Prostate gland (tissue), 2 donors: ENCODE results near the gene SVOP. TPM values are rescaled to one million over a fixed set of nuclear protein-coding genes. Genes with fewer than 3 reads are reported as not detected.

Experiments
- DNase-seq: peaks from one replicate; pipeline ENCODE4 v3.0.0-alpha.2; 2019; ENCODE audit warnings: low spot score
- H3K27ac ChIP-seq, 2 donors: fragments of 200-600 bp; sonication (generic); 2 replicates each; pipeline ENCODE4 v1.5.1; 2017 to 2019
- H3K27me3 ChIP-seq: fragments of 200-600 bp; sonication (generic); replicated peaks from 2 replicates; pipeline ENCODE4 v1.5.1; 2019; ENCODE audit not compliant: insufficient read depth
- H3K36me3 ChIP-seq, 2 donors: fragments of 200-600 bp; sonication (generic); 1 replicate in 1 of 2; 2 replicates in 1 of 2; pipeline versions ENCODE4 v1.5.1 to v1.8.1; 2017 to 2019
- H3K4me1 ChIP-seq: fragments of 200-600 bp; sonication (generic); replicated peaks from 2 replicates; pipeline ENCODE4 v1.5.1; 2019
- H3K4me3 ChIP-seq, 2 donors: fragments of 200-600 bp; sonication (generic); 2 replicates each; pipeline ENCODE4 v1.5.1; 2017 to 2019
- H3K9me3 ChIP-seq: fragments of 200-600 bp; sonication (generic); 2 replicates; pipeline ENCODE4 v1.5.1; 2017
- POLR2A ChIP-seq: fragments of 450-650 bp; IDR thresholded peaks from one replicate; pipeline ENCODE4 v1.6.1; 2016; ENCODE audit warnings: antibody characterized with exemption, mild to moderate bottlenecking
- POLR2AphosphoS5 ChIP-seq: sonication (generic); formaldehyde crosslinking; IDR thresholded peaks from one replicate; pipeline ENCODE4 v1.6.1; 2017; ENCODE audit warnings: antibody characterized with exemption
- WGBS: methylation state at CpG from one replicate; pipeline ENCODE4 v1.1.5; 2018; 5-methylcytosine and 5-hydroxymethylcytosine counted together
- intact Hi-C: fragments of 100-400 bp; cut with DNase I; formaldehyde crosslinking; loops from one replicate; pipeline ENCODE4 v1.14.2; 2022
- total RNA-seq, 2 donors: library from RNA; depleted of rRNA; stranded (reverse); fragments of >200 nt; gene quantifications; one replicate each; pipeline ENCODE4 v1.1.0, GENCODE V29; 2016
- TF ChIP-seq, protein P1 (sequence below), 4 experiments: fragments of 200-600 bp in 2 of 4; fragments of 450-650 bp in 2 of 4; sonication (generic) in 2 of 4; IDR thresholded peaks; 1 replicate in 3 of 4; 2 replicates in 1 of 4; pipeline ENCODE4 v1.5.1; 2016 to 2019; ENCODE audit warnings: antibody characterized with exemption in 4 of 4, mild to moderate bottlenecking in 2 of 4, moderate library complexity in 2 of 4

Gene SVOP
- total RNA-seq, 2 donors from 2014 or later: 0.06 TPM; not detected in 1

GRCh38 chr12:108959748-108960655, 60.9 kb downstream of the SVOP start:
- H3K27me3 ChIP-seq: no peaks in the 10 kb centered on the region
- no peaks in the 10 kb centered on the region for H3K4me1 ChIP-seq
- H3K36me3 ChIP-seq: no peaks in the 10 kb centered on the region
- DNase-seq: no peak
- intact Hi-C loops: loop anchor here (10.0 kb wide), 1 partner anchor 295 kb away; no protein-coding TSS in a partner anchor
- 81% methylated on average over 11 of the region's 11 CpGs for WGBS
- no peaks in the 10 kb centered on the region for H3K9me3 ChIP-seq
- no peak for TF ChIP-seq POLR2A
- no peak for TF ChIP-seq POLR2AphosphoS5
- TF ChIP-seq, protein P1, sequence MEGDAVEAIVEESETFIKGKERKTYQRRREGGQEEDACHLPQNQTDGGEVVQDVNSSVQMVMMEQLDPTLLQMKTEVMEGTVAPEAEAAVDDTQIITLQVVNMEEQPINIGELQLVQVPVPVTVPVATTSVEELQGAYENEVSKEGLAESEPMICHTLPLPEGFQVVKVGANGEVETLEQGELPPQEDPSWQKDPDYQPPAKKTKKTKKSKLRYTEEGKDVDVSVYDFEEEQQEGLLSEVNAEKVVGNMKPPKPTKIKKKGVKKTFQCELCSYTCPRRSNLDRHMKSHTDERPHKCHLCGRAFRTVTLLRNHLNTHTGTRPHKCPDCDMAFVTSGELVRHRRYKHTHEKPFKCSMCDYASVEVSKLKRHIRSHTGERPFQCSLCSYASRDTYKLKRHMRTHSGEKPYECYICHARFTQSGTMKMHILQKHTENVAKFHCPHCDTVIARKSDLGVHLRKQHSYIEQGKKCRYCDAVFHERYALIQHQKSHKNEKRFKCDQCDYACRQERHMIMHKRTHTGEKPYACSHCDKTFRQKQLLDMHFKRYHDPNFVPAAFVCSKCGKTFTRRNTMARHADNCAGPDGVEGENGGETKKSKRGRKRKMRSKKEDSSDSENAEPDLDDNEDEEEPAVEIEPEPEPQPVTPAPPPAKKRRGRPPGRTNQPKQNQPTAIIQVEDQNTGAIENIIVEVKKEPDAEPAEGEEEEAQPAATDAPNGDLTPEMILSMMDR (IDR thresholded peaks at IDR 0.05): no peak
- H3K4me3 ChIP-seq: no peak overlapping the region
- H3K27ac ChIP-seq: no peak overlapping the region

DNA sequence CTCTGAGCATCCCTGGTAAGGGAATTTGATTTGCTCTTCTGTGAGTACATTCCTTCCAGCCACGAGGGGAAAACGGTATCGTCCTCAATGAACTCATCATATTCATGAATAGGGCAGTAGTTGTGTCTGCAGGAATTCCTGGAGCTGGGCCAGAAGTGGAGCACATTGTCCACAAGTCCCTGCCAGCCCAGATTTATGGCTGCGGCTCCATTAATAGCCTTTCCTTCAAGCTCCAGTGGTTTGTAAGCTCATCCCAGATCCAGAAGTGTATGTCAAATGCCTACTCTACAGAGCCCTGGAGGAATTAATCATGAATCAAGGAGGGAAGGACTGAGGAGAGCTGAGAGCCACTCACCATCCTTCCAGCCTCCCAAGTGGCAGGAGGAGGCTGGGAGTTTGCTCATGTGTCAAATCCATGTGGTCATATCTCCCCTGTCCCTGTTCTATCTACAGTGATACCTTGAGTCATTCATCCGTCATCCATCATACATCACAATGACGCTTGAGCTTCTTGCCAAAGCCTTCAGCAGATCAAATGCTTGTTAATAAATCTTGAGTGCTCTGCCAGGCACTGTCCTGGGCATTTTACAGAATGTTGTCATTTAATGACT, 65.5 kb downstream of the SVOP start:
- Histone ChIP-seq H3K27me3 (no peaks in the 10 kb centered on the region), H3K27ac (no peak overlapping the region), H3K36me3 (no peaks in the 10 kb centered on the region), H3K4me1 (no peaks in the 10 kb centered on the region), H3K4me3 (no peak overlapping the region), H3K9me3 (no peaks in the 10 kb centered on the region)
- 26% methylated on average over 6 of the region's 6 CpGs for WGBS
- DNase-seq: peak; percentile 39
- intact Hi-C loops: loop anchor here (10.0 kb wide), 1 partner anchor 291 kb away; no protein-coding TSS in a partner anchor
- TF ChIP-seq POLR2A: no peak
- TF ChIP-seq, protein P1 (IDR thresholded peaks at IDR 0.05): no peak
- no peak for TF ChIP-seq POLR2AphosphoS5

DNA sequence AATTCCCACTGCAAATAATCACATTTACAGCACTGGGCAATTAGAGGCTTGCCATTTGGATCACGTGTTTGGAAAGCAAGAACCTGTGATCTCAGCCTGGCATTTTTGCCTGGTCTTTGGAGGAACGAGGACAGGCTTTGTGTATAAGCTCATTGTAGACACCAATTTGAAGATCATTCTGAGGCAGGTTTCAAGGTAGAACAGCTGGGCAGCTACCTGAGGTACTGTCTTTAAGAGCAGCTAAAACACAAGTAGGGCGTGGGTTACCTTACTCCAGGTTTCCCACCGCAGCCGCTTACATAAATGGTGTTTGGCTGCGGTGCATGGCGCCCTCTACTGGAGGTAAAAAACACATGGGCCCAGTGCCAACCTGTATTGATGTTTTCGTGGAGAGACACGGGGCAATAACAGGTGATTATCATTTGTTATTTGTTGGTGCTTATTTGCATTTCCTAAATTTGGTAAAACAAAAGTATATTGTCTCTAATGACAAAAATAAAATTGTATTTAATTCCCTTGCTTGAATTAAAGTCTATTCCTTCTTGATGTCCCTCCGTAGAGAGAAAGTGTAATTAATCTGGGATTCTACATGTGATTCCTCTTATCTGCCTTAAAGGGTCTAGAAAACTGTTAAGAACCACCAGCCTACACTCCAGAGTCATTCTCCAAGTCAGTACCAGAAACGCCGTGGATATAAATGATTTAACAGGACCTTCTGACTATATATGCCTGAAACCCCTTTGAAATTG, 69.7 kb downstream of the SVOP start:
- WGBS: 21% methylated on average over 12 of the region's 12 CpGs
- no peaks in the 10 kb centered on the region for H3K9me3 ChIP-seq
- peak; percentile 68 for DNase-seq
- H3K27me3 ChIP-seq: no peaks in the 10 kb centered on the region
- TF ChIP-seq, protein P1 (IDR thresholded peaks at IDR 0.05): peak; percentile 71 to 87 (median 82)
- TF ChIP-seq POLR2A: no peak
- peak; percentile 67 for TF ChIP-seq POLR2AphosphoS5
- H3K36me3 ChIP-seq: no peaks in the 10 kb centered on the region
- H3K4me1 ChIP-seq: no peaks in the 10 kb centered on the region
- H3K27ac ChIP-seq: no peak overlapping the region
- intact Hi-C loops: loop anchor here (10.0 kb wide), 1 partner anchor 286 kb away; no protein-coding TSS in a partner anchor
- H3K4me3 ChIP-seq: no peak overlapping the region

- Histone ChIP-seq H3K4me3 (no peak overlapping the region), H3K4me1 (no peaks in the 10 kb centered on the region), H3K27ac (no peak overlapping the region), H3K9me3 (no peaks in the 10 kb centered on the region), H3K36me3 (no peaks in the 10 kb centered on the region), H3K27me3 (no peaks in the 10 kb centered on the region)
- TF ChIP-seq POLR2AphosphoS5: no peak
- TF ChIP-seq, protein P1 (IDR thresholded peaks at IDR 0.05): no peak
- no peak for TF ChIP-seq POLR2A
- no peak for DNase-seq
- WGBS: 91% methylated on average over 1 of the region's 1 CpG
- intact Hi-C loops: loop anchor here (10.0 kb wide), 1 partner anchor 285 kb away; no protein-coding TSS in a partner anchor
These were observed 70.9 kb downstream of the SVOP start for GRCh38 chr12:108949976-108950375.
